Colon (tissue), 2 donors: ENCODE results near the gene GLP2R.

ENCODE experiments used
- FAIRE-seq: peaks from 2 replicates; lab custom pipeline; 2012; peaks lifted over from hg19 to GRCh38; lab: Jason Lieb, UNC
- donor health status: control.
- donor health status: control.

Gene GLP2R

GRCh38 chr17:9813166-9813565 lies 12.6 kb upstream of the GLP2R start:
- FAIRE-seq = no peak

- no peak for FAIRE-seq
These were observed 11.3 kb upstream of the GLP2R start for GRCh38 chr17:9814337-9814945.

GRCh38 chr17:9816472-9816871 lies 9.3 kb upstream of the GLP2R start:
- FAIRE-seq = no peak

- no peak for FAIRE-seq
These were observed 8.6 kb upstream of the GLP2R start for GRCh38 chr17:9817086-9817485.

GRCh38 chr17:9818760-9819159 lies 7.0 kb upstream of the GLP2R start:
- no peak for FAIRE-seq

GRCh38 chr17:9820448-9820847 lies 5.3 kb upstream of the GLP2R start:
- no peak for FAIRE-seq

- FAIRE-seq = no peak
These were observed 3.8 kb upstream of the GLP2R start, which contains the start of gene GSG1L2 for GRCh38 chr17:9821921-9822320. Gene GSG1L2 (minus strand): TSS chr17:9822079. CDS start chr17:9822071, 8 bp downstream.

GRCh38 chr17:9824094-9824493 lies 1.6 kb upstream of the GLP2R start:
- FAIRE-seq = no peak

GRCh38 chr17:9824797-9825338 lies 856 bp upstream of the GLP2R start:
- FAIRE-seq = no peak

GRCh38 chr17:9828296-9829295 lies 2.9 kb downstream of the GLP2R start:
- no peak for FAIRE-seq

GRCh38 chr17:9829343-9829742 lies 3.6 kb downstream of the GLP2R start:
- no peak for FAIRE-seq

- no peak for FAIRE-seq
These were observed 5.0 kb downstream of the GLP2R start for GRCh38 chr17:9830711-9831110.

GRCh38 chr17:9833922-9834321 lies 8.2 kb downstream of the GLP2R start:
- FAIRE-seq = no peak

GRCh38 chr17:9837551-9838471 lies 12.1 kb downstream of the GLP2R start:
- no peak for FAIRE-seq

- no peak for FAIRE-seq
These were observed 13.7 kb downstream of the GLP2R start for GRCh38 chr17:9839433-9839832.

GRCh38 chr17:9842057-9842758 lies 16.5 kb downstream of the GLP2R start:
- FAIRE-seq = no peak

GRCh38 chr17:9843152-9844010 lies 17.7 kb downstream of the GLP2R start:
- no peak for FAIRE-seq

- no peak for FAIRE-seq
These were observed 18.4 kb downstream of the GLP2R start for GRCh38 chr17:9844153-9844552.

- no peak for FAIRE-seq
These were observed 19.6 kb downstream of the GLP2R start for GRCh38 chr17:9845306-9845705.

GRCh38 chr17:9850151-9850550 lies 24.4 kb downstream of the GLP2R start:
- no peak for FAIRE-seq
